ENCODE data around the gene ZNF629.

GRCh38 chr16:30820952-30821421, 34.0 kb upstream of the ZNF629 start:
- no peak for TF ChIP-seq CTCF (IDR thresholded peaks at IDR 0.05)
- no peak for TF ChIP-seq EZH2 (IDR thresholded peaks at IDR 0.05; ENCODE audit: borderline replicate concordance, insufficient read depth, low read depth, low read length, poor library complexity, severe bottlenecking)

Measured in B cell (primary cell).